Thoracic aorta (tissue), 2 donors: Measurements from ENCODE around the gene RPTOR. TPM values are rescaled to one million over a fixed set of nuclear protein-coding genes. Genes with fewer than 3 reads are reported as not detected.

Experiments
- ATAC-seq: fragments of 150-250 bp; one replicate; pipeline ENCODE4 v1.8.0; 2017; ENCODE audit warnings: low read depth; ENCODE audit not compliant: insufficient number of reproducible peaks, low FRiP score
- DNase-seq: peaks from one replicate; pipeline ENCODE4 v3.0.0-alpha.2; 2020; ENCODE audit warnings: low spot score
- H3K27ac ChIP-seq, 2 donors: fragments of 200-600 bp; sonication (generic); 1 replicate in 1 of 2; 2 replicates in 1 of 2; pipeline ENCODE4 v1.5.1; 2016; ENCODE audit warnings: mild to moderate bottlenecking in 2 of 2, moderate library complexity in 2 of 2
- H3K27me3 ChIP-seq: fragments of 200-600 bp; sonication (generic); replicated peaks from 2 replicates; pipeline ENCODE4 v1.6.0; 2016; ENCODE audit warnings: mild to moderate bottlenecking; ENCODE audit not compliant: insufficient read depth
- H3K36me3 ChIP-seq: fragments of 200-600 bp; sonication (generic); one replicate; pipeline ENCODE4 v1.5.1; 2016
- H3K4me1 ChIP-seq, 2 donors: fragments of 200-600 bp; sonication (generic); 1 replicate in 1 of 2; 2 replicates in 1 of 2; pipeline versions ENCODE4 v1.5.1 to v1.6.0; 2016; ENCODE audit warnings: low read depth in 2 of 2, mild to moderate bottlenecking in 1 of 2; ENCODE audit not compliant: control insufficient read depth in 1 of 2
- H3K4me3 ChIP-seq: fragments of 200-600 bp; sonication (generic); 2 replicates; pipeline ENCODE4 v1.5.1; 2016; ENCODE audit warnings: mild to moderate bottlenecking
- H3K9me3 ChIP-seq: fragments of 200-600 bp; sonication (generic); 2 replicates; pipeline ENCODE4 v1.5.1; 2016
- CTCF ChIP-seq: fragments of 200-600 bp; sonication (generic); IDR thresholded peaks from one replicate; pipeline ENCODE4 v1.5.1; 2019; ENCODE audit warnings: antibody characterized with exemption
- total RNA-seq, 2 donors: library from RNA; depleted of rRNA; stranded (reverse); fragments of >200 nt; gene quantifications; one replicate each; pipeline versions ENCODE4 v1.1.0 to v1.2.3, GENCODE V29; 2016

Gene RPTOR
- total RNA-seq, 2 donors from 2014 or later: 42.0 to 47.4 TPM

DNA sequence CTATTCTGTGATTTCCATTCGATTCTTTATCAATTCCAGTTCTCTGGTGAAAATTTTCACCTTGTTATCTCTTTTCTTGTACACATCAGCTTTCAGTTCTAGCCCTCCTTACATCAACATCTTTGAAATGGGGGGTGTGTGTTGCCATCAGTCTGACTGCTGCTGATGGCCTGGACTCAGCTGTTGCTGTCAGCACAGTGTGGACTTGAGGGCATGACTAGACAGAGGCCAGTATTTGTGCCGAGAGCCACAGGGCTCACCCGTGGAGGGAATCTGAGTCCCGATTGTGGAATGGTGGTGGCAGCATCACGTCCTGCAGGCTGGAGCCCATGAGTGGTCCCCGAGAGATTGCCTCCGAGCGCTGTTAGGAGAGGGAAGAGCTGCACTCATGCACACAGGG is 114.2 kb downstream of the RPTOR start:
- ATAC-seq: no peak
- Histone ChIP-seq H3K36me3 (no peaks in the 10 kb centered on the region), H3K27ac (no peak overlapping the region), H3K4me1 (peaks cover 0 to 2% of the 10 kb centered on the region in 2 donors), H3K4me3 (no peak overlapping the region), H3K9me3 (peaks cover 6% of the 10 kb centered on the region), H3K27me3 (no peaks in the 10 kb centered on the region)
- TF ChIP-seq CTCF: no peak
- DNase-seq: no peak

GRCh38 chr17:80659651-80660050 is 115.0 kb downstream of the RPTOR start:
- Histone ChIP-seq H3K9me3 (peaks cover 6% of the 10 kb centered on the region), H3K27me3 (no peaks in the 10 kb centered on the region), H3K36me3 (no peaks in the 10 kb centered on the region), H3K4me3 (no peak overlapping the region), H3K4me1 (peaks cover 0 to 4% of the 10 kb centered on the region in 2 donors), H3K27ac (no peak overlapping the region)
- DNase-seq (no peak), ATAC-seq (no peak)
- TF ChIP-seq CTCF: no peak

GRCh38 chr17:80660527-80661198 is 116.0 kb downstream of the RPTOR start:
- DNase-seq: no peak
- Histone ChIP-seq H3K27me3 (no peaks in the 10 kb centered on the region), H3K36me3 (no peaks in the 10 kb centered on the region), H3K4me1 (peaks cover 0 to 4% of the 10 kb centered on the region in 2 donors), H3K9me3 (peaks cover 6% of the 10 kb centered on the region), H3K27ac (no peak overlapping the region), H3K4me3 (no peak overlapping the region)
- ATAC-seq: no peak
- TF ChIP-seq CTCF: no peak

- TF ChIP-seq CTCF: no peak
- ATAC-seq: no peak
- Histone ChIP-seq H3K36me3 (no peaks in the 10 kb centered on the region), H3K4me1 (peaks cover 0 to 4% of the 10 kb centered on the region in 2 donors), H3K9me3 (peaks cover under 1% of the 10 kb centered on the region), H3K27ac (no peak overlapping the region), H3K27me3 (no peaks in the 10 kb centered on the region), H3K4me3 (no peak overlapping the region)
- no peak for DNase-seq
Measured at GRCh38 chr17:80662557-80662956, 117.9 kb downstream of the RPTOR start.

- Histone ChIP-seq H3K27me3 (no peaks in the 10 kb centered on the region), H3K27ac (no peak overlapping the region), H3K36me3 (no peaks in the 10 kb centered on the region), H3K9me3 (no peaks in the 10 kb centered on the region), H3K4me3 (no peak overlapping the region), H3K4me1 (peaks cover 0 to 4% of the 10 kb centered on the region in 2 donors)
- DNase-seq (no peak), ATAC-seq (no peak)
- TF ChIP-seq CTCF: no peak
Measured at GRCh38 chr17:80663781-80664206, 119.2 kb downstream of the RPTOR start.
